Measurements from ENCODE around the gene UBXN11.

The UBXN11 gene

GRCh38 chr1:26285366-26286063, 20.9 kb downstream of the UBXN11 start:
- DNase-seq, result peak in 1 of 2 donors; percentile 35

GRCh38 chr1:26284597-26285347, 21.7 kb downstream of the UBXN11 start:
- peak; percentile 92 to 93 for DNase-seq

DNA sequence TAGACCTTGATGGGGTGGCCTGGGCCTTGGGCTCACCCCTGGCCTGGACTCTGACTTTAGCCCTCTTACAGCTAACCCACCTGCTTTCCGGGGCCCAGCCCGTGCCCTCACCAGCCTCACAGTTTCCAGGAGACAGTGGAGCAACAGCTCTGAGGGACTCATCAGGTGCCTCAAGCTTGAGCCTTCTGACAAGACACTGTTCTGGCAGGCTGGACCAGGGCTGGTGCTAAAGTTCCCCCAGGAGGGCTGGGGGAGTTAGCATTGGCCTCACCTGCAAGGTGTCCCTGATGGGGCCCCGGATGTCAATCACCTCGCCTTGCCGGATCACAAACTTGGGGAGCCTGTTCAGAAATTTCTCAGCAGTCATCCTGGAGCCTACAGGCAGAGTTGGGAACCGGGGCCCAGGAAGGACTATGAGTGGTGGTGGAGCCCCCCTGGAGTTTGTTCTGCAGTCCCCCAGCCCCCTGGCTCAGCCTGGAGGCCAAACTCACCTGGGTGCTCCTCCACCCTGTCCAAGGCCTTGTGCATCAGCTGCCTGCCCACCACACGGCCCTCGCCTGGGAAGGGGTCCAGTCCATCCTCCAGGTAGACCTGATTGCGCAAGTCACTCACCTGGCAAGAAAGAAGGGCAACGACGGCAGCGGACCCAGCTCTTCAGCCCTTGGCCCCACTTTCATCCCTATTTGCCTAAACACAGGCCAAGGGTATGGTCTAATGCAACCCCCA, 22.4 kb downstream of the UBXN11 start:
- no peak for DNase-seq

DNA sequence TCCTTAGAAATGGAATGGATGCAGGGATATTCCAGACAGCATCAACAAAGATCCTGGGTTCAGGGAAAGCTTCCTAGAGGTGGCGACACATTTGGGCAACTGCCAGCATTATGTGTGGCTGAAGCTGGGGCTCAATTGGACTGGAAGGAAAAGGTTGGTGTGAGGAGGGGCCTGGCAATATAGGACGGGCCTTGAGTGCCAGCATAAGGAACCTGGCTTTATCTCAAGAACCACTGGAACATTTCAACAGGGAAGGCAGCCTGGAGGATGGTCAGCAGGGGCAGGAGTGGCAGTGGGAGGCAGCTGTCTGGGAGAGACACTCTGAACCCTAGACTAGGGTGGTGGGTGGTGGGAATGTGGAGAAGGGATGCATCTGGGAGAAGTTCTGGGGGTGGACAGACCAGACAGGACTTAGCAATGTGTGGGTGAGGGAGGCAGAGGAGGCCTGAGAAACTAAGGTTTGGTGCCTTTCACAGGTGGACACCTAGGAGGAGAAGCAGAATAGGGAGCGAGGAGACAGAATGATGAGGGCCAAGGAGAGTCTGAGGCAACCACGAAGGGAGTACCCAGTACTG, 23.1 kb downstream of the UBXN11 start:
- no peak for DNase-seq

DNA sequence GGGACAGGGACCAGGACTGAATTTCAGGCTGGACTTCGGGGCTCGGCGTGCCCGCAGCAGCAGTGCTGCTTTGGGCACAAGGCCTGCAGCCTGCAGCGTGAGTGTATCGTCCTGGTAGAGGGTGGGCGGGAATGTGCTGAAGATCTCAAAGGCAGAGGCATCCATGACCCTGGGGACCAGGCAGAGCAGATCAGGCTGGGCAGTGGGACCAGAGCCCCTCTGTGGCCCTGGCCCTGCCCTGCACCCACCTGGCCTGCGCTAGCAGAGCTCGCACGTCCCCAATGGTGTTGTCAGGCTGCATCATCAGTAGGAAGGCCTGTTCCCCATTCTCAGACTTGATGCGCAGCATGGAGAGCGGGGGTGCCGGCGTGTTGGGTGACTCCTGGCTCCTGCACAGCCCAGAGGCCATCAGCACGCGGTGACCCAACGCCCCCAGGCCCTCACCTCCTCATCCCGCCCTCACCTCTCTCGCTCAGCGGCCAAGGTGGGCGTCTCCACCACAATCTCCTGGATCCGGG, 24.0 kb downstream of the UBXN11 start:
- DNase-seq, result no peak

DNA sequence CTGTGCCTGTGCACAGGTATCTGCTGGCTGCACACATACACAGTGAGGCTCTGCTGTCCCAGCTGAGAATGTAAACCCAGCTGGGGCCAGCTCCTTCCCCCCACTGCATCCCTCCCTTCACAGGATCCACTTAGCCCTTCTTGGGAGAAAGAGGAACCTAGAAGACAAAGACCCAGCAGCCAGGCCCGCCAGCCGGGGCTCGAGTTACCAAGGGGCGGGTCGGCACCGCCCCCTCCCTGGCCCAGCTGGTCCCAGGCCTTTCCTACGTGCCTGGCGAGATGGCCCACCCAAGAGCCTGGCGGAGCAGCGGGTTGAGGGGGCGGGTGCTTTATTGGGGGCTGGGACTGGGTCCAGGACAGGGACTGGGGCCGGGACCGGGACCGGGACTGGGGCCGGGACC, 24.5 kb downstream of the UBXN11 start:
- DNase-seq, result no peak

GRCh38 chr1:26281091-26281958, 25.1 kb downstream of the UBXN11 start:
- DNase-seq, result no peak

DNA sequence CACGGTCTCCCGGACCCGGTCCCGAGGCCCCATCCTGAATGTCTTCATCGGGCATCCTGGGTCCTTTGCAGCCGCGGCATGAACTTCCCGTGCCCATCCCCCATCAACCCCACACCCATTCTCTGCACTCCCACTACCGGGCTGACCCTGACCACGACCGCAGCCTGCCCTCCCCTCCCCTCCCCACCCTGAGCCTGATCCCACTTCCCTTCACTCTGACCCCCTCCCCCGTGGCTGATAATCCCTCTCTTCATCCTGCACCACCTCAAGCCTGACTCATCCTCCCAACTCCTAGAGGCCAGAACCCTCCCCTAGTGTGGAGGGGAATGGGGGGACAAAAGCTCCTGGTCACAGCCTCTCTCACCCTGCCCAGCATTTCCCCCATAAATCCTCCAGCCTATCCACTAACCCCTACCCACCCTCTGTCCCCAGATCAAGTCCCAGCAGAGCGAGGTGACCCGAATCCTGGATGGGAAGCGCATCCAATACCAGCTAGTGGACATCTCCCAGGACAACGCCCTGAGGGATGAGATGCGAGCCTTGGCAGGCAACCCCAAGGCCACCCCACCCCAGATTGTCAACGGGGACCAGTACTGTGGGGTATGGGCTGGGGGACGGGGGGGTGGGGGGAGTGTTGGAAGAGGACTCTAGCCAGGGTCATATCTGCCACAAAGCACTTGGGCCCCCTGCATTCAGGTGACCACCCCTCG, 25.9 kb downstream of the UBXN11 start:
- DNase-seq, result peak in 1 of 2 donors; percentile 19

GRCh38 chr1:26279456-26280332, 26.7 kb downstream of the UBXN11 start, which contains the start of gene SH3BGRL3:
Gene SH3BGRL3 (plus strand): TSS chr1:26280086. CDS start chr1:26280156, 70 bp downstream.
- DNase-seq, result peak; percentile 82 to 83

DNA sequence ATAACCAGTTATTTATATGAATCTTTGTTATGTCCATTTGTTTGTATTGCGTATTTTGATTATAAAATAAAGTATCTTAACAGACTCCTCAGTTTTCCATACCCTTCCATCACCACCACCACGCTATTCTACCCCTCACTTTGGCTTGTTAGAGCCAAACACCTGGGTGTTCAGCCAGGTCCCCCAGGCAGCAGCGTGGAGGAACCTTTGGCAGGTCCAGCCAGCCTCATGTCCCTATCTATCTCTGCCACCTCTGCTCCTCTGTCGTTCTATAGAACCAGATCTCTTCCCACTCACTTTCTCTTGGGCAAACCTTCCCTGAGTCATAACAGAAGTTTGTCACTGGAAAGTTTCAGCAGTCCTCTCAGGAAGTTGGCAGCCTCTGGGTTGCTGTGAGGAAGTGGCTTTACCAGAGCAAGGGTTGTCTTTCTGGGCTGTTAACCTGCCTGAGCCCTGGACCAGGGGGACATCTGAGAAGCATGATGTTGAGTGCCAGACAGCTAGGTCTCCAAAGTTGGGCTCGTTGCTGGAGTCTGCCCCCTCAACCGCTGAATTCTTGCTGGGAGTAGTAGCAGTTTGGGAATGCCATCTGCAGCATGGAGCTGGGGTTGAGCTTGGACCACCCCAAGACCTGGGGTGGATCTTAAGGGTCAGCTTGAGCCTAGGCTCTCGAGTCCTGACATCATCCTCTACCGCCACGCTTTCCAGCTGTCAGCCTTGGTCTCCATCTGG, 27.5 kb downstream of the UBXN11 start:
- DNase-seq, result peak; percentile 46 to 61

GRCh38 chr1:26278303-26278702, 28.1 kb downstream of the UBXN11 start:
- DNase-seq, result no peak

- DNase-seq, result no peak
Measured at GRCh38 chr1:26277719-26278118, 28.7 kb downstream of the UBXN11 start.

- no peak for DNase-seq
Measured at GRCh38 chr1:26277261-26277661, 29.2 kb downstream of the UBXN11 start.

- no peak for DNase-seq
Measured at GRCh38 chr1:26276432-26276838, 30.0 kb downstream of the UBXN11 start.

DNA sequence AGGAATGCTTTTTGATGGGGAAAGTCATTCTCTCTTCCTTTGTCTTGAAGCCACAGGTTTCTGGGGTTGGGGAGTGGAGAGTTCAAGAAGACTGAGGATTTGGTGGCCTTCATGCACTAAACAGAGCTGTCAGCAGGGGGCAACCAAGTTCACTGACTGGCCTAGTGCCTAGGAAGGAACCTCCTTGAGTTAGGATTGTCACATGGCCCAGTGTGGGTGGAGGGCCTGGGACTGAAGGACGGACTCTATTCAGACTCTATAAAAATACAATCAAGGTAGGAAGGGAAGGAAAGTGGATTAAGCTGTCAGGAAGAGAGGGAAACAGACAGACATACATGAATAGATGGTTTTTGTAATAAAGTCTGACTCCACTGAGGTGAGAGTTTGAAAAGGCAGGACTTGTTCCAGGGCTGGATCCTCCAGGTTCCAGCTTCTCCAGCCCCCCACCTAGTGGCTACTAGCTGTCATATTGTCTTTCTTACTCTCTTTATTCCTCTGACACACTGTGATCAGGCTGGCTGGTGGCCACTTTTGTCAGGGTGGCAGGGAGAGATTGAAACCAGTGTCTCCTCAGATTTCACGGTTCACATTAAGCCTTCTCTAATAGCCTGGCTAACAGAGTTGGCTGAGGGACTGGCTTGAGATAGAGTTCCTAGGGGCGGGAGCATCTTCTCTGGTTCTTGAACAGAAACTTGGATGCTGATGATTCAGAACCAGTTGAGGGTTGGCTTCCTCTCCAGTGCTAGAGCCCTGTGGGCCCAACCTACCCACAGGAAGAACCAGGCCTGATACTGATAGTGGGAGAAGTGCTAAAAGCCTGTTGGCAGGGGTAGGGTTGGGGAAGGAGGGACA, 30.6 kb downstream of the UBXN11 start:
- peak; percentile 81 to 83 for DNase-seq

- peak in 1 of 2 donors; percentile 62 for DNase-seq
Measured at GRCh38 chr1:26274801-26275425, 31.5 kb downstream of the UBXN11 start.

DNA sequence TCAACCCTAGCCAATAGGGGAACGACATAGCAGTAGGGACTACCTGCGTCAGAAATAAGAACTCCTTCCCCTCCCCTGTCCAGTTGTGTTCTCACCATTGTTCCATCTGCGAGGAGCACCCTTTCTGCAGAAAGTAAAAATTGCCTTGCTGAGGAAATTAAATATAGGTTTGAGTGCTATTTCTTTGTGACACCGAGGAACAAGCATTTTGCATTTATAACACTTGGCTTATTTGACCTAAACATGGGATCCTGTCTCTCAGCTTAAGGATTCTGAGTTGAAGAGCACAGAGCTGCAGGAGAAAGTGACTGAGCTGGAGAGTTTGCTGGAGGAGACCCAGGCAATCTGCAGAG, 37.3 kb downstream of the UBXN11 start:
- no peak for DNase-seq
